K562 (cell line): ENCODE measurements around the gene NOD1. TPM values are rescaled to one million over a fixed set of nuclear protein-coding genes. Genes with fewer than 3 reads are reported as not detected.

Source experiments
- ARID2 ChIP-seq: fragments of 450-650 bp; IDR thresholded peaks from 2 replicates; pipeline ENCODE4 v1.6.1; 2017; ENCODE audit warnings: antibody characterized with exemption, mild to moderate bottlenecking
- ASH1L ChIP-seq: fragments of 450-650 bp; IDR thresholded peaks from 2 replicates; pipeline ENCODE4 v1.6.1; 2018; ENCODE audit warnings: borderline replicate concordance, mild to moderate bottlenecking, low read depth; ENCODE audit not compliant: partially characterized antibody
- BCOR ChIP-seq: fragments of 450-650 bp; IDR thresholded peaks from 2 replicates; pipeline ENCODE4 v1.6.1; 2016
- BMI1 ChIP-seq: fragments of 150-350 bp; IDR thresholded peaks from 2 replicates; pipeline ENCODE4 v1.6.1; 2014; ENCODE audit warnings: low read length
- COPS2 ChIP-seq: fragments of 450-650 bp; conservative IDR thresholded peaks from 2 replicates; pipeline ENCODE4 v1.6.1; 2016; ENCODE audit warnings: mild to moderate bottlenecking, moderate library complexity
- CXXC5 ChIP-seq: fragments of 250-450 bp; sonication (Bioruptor Pico); IDR thresholded peaks from 2 replicates; pipeline ENCODE4 v1.8.0; 2022; ENCODE audit warnings: inconsistent platforms, mild to moderate bottlenecking, moderate library complexity
- ERF ChIP-seq: fragments of 450-650 bp; formaldehyde crosslinking; IDR thresholded peaks from 2 replicates; pipeline ENCODE4 v1.4.0; 2020; ENCODE audit warnings: mild to moderate bottlenecking, mixed read lengths
- ETV5 ChIP-seq: sonication (generic); formaldehyde crosslinking; IDR thresholded peaks from 2 replicates; pipeline ENCODE4 v1.4.0; 2020; ENCODE audit warnings: low read depth, mild to moderate bottlenecking, missing genetic modification reagents
- EZH2 ChIP-seq: IDR thresholded peaks from 2 replicates; pipeline ENCODE4 v1.6.1; 2012; ENCODE audit warnings: low read depth, mild to moderate bottlenecking, inconsistent platforms, low read length, borderline replicate concordance
- HMGN3 ChIP-seq: IDR thresholded peaks from 2 replicates; pipeline ENCODE4 v1.6.1; 2011; ENCODE audit warnings: borderline replicate concordance, low read depth, mild to moderate bottlenecking, mixed read lengths, low read length; ENCODE audit not compliant: insufficient read length; ENCODE audit errors: extremely low read depth
- HOXB6 ChIP-seq: fragments of 250-450 bp; sonication (Bioruptor Pico); IDR thresholded peaks from 2 replicates; pipeline ENCODE4 v1.5.1; 2022; ENCODE audit warnings: mild to moderate bottlenecking, borderline replicate concordance
- KLF13 ChIP-seq: fragments of 450-650 bp; IDR thresholded peaks from 2 replicates; pipeline ENCODE4 v1.6.1; 2016; ENCODE audit warnings: missing genetic modification characterization, low read depth, mild to moderate bottlenecking, missing compliant biosample characterization, moderate library complexity, borderline replicate concordance
- MAZ ChIP-seq, 2 experiments: fragments of 450-650 bp in 1 of 2; sonication (generic) in 1 of 2; formaldehyde crosslinking; IDR thresholded peaks in 1 of 2; conservative IDR thresholded peaks in 1 of 2; 2 replicates each; pipeline versions ENCODE4 v1.4.0 to v1.5.0; 2020; ENCODE audit warnings: mild to moderate bottlenecking in 1 of 2, missing genetic modification reagents in 1 of 2
- MTF1 ChIP-seq: fragments of 250-450 bp; sonication (Bioruptor Pico); IDR thresholded peaks from 2 replicates; pipeline ENCODE4 v1.9.0; 2021; ENCODE audit warnings: moderate library complexity, mild to moderate bottlenecking, inconsistent platforms, borderline replicate concordance
- NCOA4 ChIP-seq: fragments of 450-650 bp; IDR thresholded peaks from 2 replicates; pipeline ENCODE4 v1.6.1; 2018; ENCODE audit warnings: mild to moderate bottlenecking; ENCODE audit not compliant: partially characterized antibody
- NFE2 ChIP-seq: IDR thresholded peaks from 2 replicates; pipeline ENCODE4 v1.6.1; 2014; ENCODE audit warnings: antibody characterized with exemption, low read depth
- NUFIP1 ChIP-seq: fragments of 450-650 bp; IDR thresholded peaks from 2 replicates; pipeline ENCODE4 v1.6.1; 2018; ENCODE audit not compliant: partially characterized antibody
- RBM14 ChIP-seq: fragments of 200-400 bp; formaldehyde crosslinking; IDR thresholded peaks from 2 replicates; pipeline ENCODE4 v1.6.1; 2018; ENCODE audit warnings: low read depth, mild to moderate bottlenecking, low read length, moderate library complexity, borderline replicate concordance; ENCODE audit not compliant: insufficient read depth
- TCF3 ChIP-seq: sonication (generic); formaldehyde crosslinking; IDR thresholded peaks from 2 replicates; pipeline ENCODE4 v1.4.0; 2020; ENCODE audit warnings: mild to moderate bottlenecking, missing genetic modification reagents
- VEZF1 ChIP-seq: fragments of 200-800 bp; sonication (Bioruptor generic); IDR thresholded peaks from 2 replicates; pipeline ENCODE4 v1.6.1; 2017; ENCODE audit warnings: missing genetic modification characterization, missing compliant biosample characterization
- ZEB2 ChIP-seq: fragments of 450-650 bp; IDR thresholded peaks from 2 replicates; pipeline ENCODE4 v1.6.1; 2016
- ZNF212 ChIP-seq: fragments of 450-650 bp; formaldehyde crosslinking; IDR thresholded peaks from 2 replicates; pipeline ENCODE4 v1.4.0; 2020; ENCODE audit warnings: mild to moderate bottlenecking
- ZNF24 ChIP-seq: fragments of 450-650 bp; IDR thresholded peaks from 2 replicates; pipeline ENCODE4 v1.6.1; 2016
- ZNF384 ChIP-seq: IDR thresholded peaks from 2 replicates; pipeline ENCODE4 v1.6.1; 2012; ENCODE audit warnings: low read depth, low read length, improper control_type of control experiment
- ZNF561 ChIP-seq: fragments of 450-650 bp; formaldehyde crosslinking; conservative IDR thresholded peaks from 2 replicates; pipeline ENCODE4 v1.4.0; 2020; ENCODE audit warnings: mild to moderate bottlenecking, moderate library complexity
- ZNF707 ChIP-seq: fragments of 250-450 bp; sonication (Bioruptor Pico); conservative IDR thresholded peaks from 2 replicates; pipeline ENCODE4 v1.8.0; 2022; ENCODE audit warnings: inconsistent platforms, mild to moderate bottlenecking, moderate library complexity
- ZNF830 ChIP-seq: fragments of 250-450 bp; sonication (Bioruptor Pico); IDR thresholded peaks from 2 replicates; pipeline ENCODE4 v1.5.0; 2021; ENCODE audit warnings: mild to moderate bottlenecking
- polyA plus RNA-seq, 8 experiments: library from polyadenylated mRNA; depleted of rRNA in 4 of 8; stranded (reverse) in 5 of 8; unstranded in 3 of 8; fragments of >200 nt; fragmentation: Nextera tagmentation in 2 of 8; fragmentation: Illumina TruSeq in 1 of 8; extraction: Ambion mirVana in 2 of 8; extraction: Trizol in 1 of 8; gene quantifications; 2 replicates each; pipeline versions ENCODE4 v1.2.1 to v1.2.3, GENCODE V29; 2011 to 2014; ENCODE audit warnings: inconsistent platforms in 1 of 8, missing spikeins in 1 of 8
- total RNA-seq, 7 experiments: library from RNA; depleted of rRNA in 6 of 7; stranded (reverse); fragments of >200 nt in 6 of 7; fragmentation: Illumina TruSeq in 2 of 7; extraction: Trizol in 2 of 7; gene quantifications; 2 replicates each; pipeline versions ENCODE4 v1.2.1 to v1.2.3, GENCODE V29; 2011 to 2021; ENCODE audit warnings: low replicate concordance in 1 of 7
- TF ChIP-seq, protein P1 (sequence below): fragments of 450-650 bp; conservative IDR thresholded peaks from 2 replicates; pipeline ENCODE4 v1.6.1; 2016; ENCODE audit warnings: missing genetic modification characterization, low read depth, mild to moderate bottlenecking, control low read depth, missing compliant biosample characterization

NOD1 gene
- total and polyA plus RNA-seq, 9 of the 15 experiments (the other 6 are each of a cell fraction or from before 2014, with no cell fraction given), result 0.34 to 7.1 (median 4.7) TPM

DNA sequence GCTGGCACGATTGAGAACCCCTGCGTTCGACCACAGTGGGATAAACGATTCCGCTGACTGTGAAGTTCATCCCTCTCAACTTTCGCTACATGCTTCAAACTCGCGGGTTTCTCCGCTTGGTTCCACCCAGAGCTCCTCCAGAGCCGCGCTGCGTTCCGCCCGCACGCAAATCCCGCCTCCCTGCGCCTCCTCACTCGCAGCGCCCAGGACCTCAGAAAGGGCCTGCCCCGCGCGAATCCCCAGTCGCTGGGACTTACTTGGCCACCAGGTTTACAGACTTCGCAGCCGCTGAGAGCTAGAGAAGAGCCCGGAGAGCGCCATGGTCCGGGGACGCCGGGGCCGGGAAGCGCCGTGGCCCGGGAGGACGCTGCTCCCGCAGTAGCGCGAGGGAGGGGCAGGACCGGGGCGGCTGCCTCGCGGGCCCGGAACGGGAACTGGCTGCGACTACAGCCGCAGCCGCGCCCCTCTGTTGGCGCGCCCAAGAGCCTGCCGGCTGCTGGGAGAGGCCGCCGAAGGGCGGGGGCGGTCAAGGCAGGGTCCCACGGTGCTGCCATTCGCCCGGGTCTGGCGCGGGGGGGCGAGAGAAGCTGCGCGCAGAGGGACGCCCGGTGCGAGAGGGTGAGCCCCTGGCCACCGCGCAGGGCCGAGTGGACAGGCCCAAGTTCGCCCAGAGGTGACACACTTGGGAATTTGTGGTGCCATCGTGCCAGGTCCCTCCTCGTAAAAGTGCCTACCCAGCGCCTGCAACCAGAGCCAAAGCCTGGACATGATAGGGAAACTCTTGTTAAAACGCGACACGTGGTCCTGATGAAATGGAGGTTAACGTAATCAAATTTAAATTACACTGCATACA, at the start of gene NOD1 (continued):
- TF ChIP-seq VEZF1 (CRISPR knock-in tag), result peak; percentile 86
- TF ChIP-seq CXXC5 (CRISPR knock-in tag), result peak; percentile 93
- TF ChIP-seq ZNF384, result no peak
- TF ChIP-seq ETV5 (CRISPR knock-in tag), result peak; percentile 54; the same call in 1 of the 2 replicates
- TF ChIP-seq BMI1, result no peak
- no peak for TF ChIP-seq RBM14
- TF ChIP-seq ZNF24, result no peak
- no peak for TF ChIP-seq ARID2
- TF ChIP-seq TCF3 (CRISPR knock-in tag), result peak; percentile 17; the same call in 1 of the 2 replicates
- no peak for TF ChIP-seq NCOA4
- TF ChIP-seq ZNF561 (CRISPR knock-in tag), result no peak
- TF ChIP-seq EZH2, result no peak
- no peak for TF ChIP-seq COPS2
- no peak for TF ChIP-seq ZNF707 (CRISPR knock-in tag)
- TF ChIP-seq ERF (CRISPR knock-in tag), result peak; percentile 87
- TF ChIP-seq MAZ (CRISPR knock-in tag; conservative IDR thresholded peaks at IDR 0.05 in 1 of 2, IDR thresholded peaks at IDR 0.05 in 1 of 2), result peak; percentile 90 to 95
- no peak for TF ChIP-seq NFE2
- TF ChIP-seq, protein P1, sequence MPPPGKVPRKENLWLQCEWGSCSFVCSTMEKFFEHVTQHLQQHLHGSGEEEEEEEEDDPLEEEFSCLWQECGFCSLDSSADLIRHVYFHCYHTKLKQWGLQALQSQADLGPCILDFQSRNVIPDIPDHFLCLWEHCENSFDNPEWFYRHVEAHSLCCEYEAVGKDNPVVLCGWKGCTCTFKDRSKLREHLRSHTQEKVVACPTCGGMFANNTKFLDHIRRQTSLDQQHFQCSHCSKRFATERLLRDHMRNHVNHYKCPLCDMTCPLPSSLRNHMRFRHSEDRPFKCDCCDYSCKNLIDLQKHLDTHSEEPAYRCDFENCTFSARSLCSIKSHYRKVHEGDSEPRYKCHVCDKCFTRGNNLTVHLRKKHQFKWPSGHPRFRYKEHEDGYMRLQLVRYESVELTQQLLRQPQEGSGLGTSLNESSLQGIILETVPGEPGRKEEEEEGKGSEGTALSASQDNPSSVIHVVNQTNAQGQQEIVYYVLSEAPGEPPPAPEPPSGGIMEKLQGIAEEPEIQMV (tag), result no peak
- TF ChIP-seq ZNF830, result no peak
- 0 out of 2 replicates have a peak, but pooled peaks have one; percentile 36 for TF ChIP-seq KLF13 (tag)
- TF ChIP-seq BCOR, result peak; percentile 73
- peak; percentile 71 for TF ChIP-seq HMGN3
- TF ChIP-seq ASH1L, result no peak
- no peak for TF ChIP-seq NUFIP1
- TF ChIP-seq ZNF212 (CRISPR knock-in tag), result no peak
- TF ChIP-seq ZEB2, result no peak
- TF ChIP-seq HOXB6 (CRISPR knock-in tag), result no peak
- TF ChIP-seq MTF1, result no peak
